GM21576 (cell line): ENCODE measurements around the gene CKB.
"Not testable (repeated sequence)": the region's sequence is repeated elsewhere in the genome, so short reads cannot be mapped to it uniquely, and the experiment has no call there.

Experiments used
- ATAC-seq: cut with Tn5 transposase; IDR thresholded peaks from one replicate; pipeline ENCODE4 v1.9.1; 2021; ENCODE audit warnings: mild to moderate bottlenecking, moderate library complexity; ENCODE audit not compliant: unreplicated experiment

CKB gene

DNA sequence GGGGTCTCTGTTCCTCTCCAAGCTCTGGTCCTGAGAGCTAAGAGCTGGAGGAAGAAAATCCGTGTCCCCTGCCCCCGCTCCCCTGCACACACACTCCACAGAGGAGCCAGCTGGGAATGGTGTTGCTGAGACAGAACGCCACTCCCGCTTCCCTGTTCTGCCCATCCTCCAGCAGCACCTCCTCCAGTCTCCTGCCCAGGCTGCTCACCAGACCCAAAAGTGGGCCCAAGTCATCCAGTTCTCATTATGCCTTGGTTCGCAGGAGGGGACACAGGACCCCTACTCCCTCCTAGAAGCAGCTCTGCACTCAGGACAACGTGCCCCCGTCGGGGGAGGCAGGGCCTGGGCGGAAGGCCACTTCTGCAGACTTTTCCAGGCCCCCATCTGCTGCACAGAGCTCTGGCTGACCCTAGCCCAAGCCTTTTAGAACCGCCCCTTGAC is 5.5 kb upstream of the CKB start:
- no peak for ATAC-seq

DNA sequence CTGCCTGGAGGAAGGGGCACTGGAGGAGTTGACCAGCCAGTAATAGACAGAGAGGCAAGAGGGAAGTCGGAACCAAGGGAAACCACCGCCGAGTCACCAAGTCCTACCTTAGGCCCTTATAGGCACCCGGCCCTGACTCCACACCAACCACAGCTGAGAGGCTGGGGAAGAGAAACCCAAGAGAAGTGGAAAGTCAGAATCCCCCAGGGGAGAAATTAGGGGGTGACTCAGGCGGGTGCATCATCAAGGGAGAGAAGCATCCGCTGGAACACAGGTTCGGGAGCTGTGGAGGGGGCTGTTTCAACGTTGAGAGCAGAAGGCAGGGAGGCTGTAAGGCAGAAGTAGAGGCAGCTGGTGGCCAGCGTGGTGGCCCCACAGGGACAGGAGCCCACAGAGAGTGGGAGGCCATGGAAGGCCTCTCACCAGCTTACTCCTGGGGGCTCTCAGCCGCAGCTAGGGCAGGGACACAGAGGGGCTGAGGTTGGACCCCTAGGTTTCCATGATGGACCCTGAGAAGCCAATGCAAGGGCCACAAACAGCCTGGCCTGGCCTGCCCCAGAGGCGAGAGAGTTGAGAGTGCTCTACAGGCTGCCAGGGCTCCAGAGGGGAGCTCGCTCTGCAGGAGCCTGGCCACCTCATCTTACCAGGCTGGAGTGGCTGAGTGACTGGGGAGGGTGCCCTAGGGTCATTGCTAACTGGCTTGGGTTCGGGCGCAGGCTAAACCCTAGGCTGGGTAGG is 4.9 kb upstream of the CKB start:
- peak; percentile 51 for ATAC-seq

DNA sequence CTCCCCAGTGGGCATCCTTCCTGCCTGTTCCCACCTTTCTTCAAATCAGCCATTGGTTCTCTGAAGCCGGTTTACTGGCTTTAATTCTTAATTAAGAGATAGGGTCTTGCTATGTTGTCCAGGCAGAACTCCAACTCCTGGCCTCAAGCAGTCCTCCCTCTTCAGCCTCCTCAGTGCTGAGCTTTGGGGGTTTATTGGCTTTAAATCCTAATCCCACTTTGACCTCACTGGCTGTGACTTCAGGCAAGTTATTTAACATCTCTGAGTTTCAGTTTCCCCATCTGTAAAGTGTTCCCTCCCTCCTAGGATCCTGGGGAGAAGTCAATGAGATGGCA is 4.3 kb upstream of the CKB start:
- no peak for ATAC-seq

DNA sequence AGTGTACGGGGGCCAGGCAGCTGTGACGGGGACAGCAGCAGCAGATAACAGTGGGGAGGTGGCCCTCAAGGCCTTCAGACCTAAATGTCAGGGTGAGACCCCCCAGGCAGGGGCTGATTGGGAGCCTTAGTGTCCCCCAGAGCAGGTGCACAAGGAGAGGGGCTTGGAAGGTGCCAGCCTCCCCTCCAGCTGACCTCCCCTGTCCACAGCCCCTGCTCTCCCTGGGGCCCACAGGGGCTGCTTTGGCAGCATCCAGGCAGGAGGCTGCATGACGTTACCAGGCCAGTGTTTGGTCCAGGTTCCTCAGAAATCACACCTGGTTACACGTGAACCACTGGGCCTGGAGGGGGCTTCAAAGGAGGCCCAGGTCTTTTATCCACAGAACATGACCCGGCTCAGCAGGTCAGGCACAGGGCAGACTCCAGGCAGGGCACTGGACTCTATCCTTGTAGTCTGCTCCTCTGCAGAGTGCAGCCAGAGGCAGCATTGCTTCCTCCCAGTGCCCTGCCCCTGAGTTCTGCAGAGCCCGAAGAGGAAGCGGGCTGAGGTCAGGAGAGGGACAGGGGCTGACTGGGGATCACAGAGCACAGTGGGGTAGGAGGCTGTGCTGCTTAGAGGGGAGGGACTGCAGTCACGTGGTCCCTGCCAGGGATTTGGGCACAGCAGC is 3.8 kb upstream of the CKB start:
- no peak for ATAC-seq

DNA sequence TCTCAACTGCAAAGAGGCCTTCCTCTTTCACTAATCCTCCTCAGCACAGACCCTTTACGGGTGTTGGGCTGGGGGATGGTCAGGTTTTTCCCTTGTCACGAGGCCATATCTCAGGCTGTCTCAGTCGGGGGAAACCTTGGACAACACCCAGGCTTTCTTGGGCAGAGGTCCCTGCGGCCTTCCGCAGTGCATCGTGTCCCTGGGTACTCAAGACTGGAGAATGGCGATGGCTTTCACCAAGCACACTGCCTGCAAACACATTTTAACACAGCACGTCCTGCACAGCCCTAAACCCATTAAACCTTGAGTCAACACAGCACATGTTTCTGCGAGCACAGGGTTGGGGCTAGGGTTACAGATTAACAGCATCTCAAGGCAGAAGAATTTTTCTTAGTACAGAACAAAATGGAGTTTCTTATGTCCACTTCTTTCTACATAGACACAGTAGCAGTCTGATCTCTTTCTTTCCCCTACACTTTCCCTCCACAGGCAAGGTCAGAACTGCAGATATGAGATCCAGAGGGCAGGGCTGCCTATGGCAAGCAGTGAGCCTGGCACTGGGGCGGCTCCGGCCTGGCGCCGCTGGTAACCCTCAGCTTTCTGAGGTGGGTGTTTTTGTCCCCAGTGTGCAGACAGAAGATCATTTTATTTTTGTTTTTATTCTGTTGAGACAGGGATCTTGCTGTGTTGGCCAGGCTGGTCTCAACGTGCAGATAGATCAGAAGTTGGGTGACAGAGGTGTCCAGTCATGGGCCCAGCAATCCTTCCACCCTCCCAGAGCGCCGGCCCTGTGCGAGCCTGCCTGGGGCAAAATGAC is 3.0 kb upstream of the CKB start:
- ATAC-seq = not testable (repeated sequence)

DNA sequence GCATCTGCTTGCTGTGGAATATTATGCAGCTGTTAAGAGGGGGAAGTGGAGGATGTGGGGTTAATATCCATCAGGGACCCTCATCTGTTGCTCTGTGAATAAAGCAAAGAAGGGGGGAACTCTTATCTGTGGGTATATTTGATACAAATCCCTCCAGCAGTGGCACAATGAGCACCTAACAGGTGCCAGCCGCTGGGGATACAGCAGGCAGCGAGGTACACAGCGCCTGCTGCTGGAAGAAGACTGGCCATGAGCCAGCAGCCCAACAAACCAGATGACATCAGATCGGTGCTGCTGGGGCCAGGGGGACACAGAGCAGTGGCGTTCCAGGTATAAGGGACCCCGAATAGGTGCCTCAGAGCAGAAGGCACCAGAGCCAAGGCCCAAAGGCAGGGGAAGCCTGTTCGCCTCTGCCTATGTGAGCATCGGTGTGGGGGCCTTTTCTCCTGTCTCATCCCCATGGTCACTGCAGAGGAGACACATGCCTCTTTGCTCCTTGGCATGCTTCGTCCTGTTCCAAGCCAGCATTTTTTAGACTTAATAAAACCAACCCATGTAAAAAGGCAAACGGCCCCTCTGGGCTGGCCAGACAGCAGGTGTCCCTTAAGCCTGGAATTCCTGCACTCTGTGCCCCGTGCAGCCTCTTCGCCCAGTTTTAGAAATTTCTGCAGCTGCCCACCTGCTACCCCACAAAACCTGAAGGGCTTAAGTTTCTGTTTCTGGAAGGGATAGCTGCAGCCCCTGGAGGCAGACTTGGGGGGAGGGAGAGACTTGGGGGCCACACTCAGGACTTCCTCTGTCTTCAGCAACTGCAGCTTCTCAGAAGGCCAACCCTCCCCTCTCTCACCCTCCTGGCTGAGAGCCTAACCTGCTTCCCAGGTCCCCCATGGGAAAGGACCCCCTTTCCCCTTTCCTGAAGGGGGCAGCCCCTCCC is 1.6 kb upstream of the CKB start:
- no peak for ATAC-seq

DNA sequence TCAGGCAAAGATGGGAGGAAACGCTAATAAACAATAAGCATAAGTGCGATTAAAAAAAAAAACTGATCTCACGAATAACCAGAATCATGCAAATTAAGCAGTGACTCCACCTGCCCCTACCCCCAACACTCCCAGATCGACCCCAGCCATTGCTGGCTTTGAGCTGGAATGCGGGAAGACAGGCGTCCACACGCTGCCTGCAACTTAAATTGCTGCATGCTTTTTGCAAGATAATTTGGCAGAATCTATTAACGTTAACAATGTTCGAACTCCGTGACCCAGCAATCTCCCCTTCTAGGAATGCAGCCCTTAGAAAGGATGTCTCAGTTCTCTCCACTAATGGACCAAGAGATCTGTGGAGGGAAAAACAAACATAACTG is 935 bp upstream of the CKB start:
- no peak for ATAC-seq

DNA sequence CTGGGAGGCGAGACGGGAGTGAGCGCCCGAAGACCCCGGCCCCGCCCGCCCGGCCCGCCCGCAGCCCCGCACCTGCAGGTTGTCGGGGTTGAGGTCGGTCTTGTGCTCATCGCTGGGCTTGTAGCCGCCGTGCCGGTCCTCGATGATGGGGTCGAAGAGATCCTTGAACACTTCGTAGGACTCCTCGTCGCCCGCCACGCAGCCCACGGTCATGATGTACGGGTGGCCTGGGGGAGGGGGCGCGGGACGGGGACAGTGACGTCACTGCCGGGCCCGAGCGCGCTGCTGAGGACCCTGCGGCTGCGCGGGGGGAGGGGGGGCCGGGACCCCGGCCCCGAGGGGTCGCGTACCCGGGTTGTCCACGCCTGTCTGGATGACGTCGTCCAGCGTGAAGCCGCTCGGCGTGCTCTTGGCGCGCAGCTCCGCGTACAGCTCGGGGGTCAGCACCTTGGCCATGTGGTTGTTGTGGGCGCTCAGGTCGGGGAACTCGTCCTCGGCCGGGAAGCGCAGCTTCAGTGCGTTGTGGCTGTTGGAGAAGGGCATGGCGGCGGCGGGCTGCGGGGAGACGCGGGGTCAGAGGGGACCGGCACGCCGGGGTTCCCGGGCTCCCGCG is 573 bp downstream of the CKB start:
- no peak for ATAC-seq

DNA sequence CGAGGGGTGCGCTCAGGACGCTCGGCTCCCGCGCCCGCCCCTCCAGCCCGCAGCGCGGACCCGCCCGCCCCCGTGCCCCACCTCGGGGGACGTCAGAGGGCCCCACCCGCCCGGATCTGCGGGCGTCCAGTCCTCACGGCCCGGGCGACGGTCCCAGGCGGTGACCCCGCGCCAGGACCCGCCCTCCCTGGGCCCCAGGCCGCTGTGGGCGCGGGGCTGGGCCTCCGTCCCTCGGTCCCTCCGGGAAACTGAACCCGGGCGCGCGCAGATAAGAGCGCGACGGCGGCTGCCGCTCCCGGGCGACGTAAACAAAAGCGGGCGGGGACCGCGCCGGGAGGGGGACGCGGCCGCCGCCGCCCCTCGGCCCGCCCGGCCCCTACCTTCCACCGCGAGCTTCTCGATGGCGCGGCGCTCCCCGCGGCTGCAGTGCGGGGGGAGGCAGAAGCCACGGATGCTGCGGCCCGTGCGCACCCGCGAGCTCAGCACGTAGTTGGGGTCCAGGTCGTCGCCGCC is 1.1 kb downstream of the CKB start:
- ATAC-seq = no peak

DNA sequence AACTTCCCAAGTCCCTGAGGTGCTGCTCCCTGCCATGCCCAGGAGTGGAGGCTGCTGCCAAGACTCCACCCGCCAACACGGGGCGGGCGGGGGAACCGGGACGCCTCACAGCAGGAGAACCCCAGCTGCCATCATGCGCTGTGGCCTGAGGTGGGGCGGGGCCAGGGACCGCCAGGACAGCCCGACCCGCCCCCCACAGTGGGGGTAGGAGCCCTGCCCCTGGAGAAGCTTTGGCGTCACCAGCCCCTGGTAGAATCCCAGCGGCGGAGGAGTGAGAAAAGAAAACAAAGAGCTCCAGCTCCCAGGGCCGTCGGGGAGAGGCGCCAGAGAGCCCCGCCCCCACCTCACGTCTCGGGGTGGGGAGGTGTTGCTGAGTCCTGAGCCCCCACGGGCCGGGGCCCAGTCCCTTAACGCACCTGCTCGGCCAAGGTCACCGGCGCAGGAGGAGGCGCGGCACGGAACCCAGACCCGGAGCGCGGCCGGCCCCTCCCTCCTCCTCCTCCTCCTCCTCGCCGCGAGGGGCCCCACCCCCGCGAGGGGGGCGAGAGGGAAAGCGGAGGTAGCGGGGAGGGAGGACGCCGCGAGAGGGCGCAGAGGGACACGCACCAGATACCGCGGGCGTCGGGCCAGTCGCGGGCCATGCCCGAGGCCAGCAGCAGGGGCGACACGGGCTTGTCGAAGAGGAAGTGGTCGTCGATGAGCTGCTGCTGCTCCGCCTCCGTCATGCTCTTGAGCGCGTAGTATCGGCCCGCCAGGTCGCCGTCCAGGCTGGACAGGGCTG is 1.8 kb downstream of the CKB start:
- ATAC-seq = peak; percentile 50

DNA sequence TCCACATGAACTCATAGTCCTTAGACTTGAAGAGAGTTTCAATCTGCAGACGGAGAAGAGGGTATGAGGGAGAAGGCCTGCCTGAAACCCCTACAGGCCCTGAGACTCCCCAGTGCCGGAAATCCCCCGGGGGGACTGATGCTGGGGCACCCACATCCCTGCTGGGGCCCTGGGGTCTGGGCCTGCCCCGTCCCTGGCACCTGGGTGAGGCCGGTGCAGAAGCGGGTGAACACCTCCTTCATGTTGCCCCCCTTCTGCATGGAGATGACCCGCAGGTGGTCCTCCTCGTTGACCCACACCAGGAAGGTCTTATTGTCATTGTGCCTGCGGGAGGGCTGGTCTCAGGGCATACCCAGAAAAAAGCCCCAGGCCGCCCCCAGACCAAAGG is 2.4 kb downstream of the CKB start:
- no peak for ATAC-seq

DNA sequence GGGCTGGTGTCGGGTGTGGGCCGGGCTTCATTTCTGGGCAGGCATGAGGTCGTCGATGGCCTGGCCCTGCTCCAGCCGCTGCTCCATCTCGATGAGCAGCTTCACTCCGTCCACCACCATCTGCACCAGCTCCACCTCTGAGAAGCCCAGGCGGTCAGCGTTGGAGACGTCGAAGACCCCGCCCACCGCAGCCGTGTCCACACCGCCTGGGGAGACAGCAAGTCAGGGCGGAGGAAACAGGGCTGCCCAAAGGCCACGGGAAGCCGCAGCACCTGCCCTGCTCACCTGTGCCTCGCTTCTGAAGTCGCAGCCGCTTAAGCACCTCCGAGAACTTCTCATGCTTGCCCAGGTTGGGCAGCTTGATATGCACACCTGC is 2.8 kb downstream of the CKB start:
- ATAC-seq = no peak

DNA sequence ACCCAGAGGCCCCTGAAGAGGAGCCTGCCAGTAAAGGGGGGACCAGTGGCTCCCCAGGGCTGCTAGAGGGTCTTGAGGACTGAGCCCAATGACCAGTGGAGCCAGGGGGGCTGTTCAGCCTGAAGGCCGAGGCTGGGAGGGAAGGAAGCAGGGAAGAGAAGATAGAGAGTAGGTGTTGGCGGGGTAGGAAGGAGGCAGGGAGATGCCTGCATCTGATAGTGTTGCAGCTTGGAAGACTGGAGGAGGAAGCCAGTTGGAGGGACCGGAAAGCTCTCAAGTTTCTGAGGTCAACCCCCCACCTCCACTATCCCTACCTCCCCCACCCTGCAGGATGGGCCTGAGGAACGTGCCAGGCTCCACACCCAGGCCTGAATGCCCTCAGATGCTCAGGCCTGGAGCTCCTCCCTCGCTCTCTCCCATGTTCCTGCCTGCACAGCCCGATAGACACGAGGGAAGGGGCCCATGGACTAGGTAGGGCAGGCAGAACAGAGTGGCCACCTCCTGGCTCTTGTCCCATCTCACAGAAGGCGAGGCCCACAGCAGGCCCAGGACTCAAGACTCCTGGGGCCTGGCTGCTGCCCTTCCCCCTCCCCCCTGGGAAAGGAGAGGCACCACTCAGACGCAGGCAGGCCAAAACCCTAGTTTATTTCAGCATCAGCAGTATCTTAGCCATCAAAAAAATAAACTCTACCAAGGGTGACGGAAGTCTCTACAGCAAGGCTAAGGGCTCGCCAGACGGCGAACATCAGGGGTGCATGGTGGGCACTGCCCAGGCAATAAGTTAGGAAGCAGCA is 3.4 kb downstream of the CKB start:
- ATAC-seq = no peak

DNA sequence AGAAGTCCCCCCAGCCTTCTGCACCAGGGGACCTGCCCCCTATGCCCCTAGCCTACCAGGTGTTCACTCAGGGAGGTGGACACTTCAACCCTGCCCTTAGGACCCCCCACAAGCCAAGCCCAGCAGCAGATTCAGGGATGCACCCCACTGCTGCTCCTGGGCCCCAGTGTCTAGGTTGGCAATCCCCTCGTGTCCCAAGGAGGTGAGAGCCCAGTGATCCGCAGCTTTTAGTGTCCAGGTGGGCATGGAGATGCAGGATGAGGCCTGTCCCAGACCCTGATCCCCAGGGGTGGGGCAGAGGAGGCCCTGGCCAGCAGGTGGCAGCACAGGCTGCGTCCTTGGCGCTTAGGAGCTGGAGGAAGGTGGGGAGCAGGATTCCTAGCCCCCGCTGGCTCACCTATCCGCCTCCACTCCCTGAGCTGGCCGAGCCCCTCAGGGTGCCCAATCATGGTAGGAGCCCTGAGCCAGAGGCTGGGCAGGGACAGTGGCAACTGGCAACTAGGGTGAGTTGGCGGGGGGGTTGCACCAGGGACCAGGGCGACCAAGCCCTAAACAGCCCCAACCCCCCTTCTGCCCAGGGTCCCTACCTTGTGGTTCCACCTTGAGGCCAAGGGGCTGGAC is 4.1 kb downstream of the CKB start:
- no peak for ATAC-seq

DNA sequence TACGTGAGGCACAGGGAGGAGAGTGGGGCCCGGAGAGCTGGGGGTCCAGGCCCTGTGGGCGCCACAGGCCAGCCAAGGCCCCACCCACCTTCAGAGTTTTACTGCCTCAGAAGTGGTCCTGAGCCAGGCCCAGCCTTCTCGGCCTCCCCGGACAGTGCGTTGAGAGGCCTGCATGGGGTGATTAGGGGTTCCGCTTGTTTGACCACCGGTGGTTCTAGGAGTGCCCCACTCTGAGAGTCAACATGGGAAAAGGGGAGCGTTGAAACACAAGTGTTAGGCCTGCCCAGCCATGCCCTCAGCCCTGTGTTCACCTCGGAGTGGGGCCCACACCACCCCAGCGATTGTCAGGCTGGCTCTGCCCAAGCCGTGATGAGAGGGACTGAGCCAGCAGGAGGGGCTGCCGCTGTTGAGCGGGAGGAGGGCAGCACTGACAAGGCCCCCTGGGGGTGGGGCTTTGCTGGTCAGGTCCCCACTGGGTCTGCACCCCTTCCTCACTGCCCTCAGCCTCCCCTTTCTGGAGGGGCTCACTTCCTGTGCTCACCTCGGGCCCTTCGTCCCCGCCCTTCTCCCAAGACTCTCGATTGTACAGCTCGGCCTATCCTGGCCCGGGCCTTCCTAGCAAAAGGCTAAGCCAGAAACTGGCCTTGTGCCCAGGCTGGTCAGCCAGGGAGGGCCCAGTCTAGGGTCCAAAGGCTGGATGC is 4.8 kb downstream of the CKB start:
- no peak for ATAC-seq

DNA sequence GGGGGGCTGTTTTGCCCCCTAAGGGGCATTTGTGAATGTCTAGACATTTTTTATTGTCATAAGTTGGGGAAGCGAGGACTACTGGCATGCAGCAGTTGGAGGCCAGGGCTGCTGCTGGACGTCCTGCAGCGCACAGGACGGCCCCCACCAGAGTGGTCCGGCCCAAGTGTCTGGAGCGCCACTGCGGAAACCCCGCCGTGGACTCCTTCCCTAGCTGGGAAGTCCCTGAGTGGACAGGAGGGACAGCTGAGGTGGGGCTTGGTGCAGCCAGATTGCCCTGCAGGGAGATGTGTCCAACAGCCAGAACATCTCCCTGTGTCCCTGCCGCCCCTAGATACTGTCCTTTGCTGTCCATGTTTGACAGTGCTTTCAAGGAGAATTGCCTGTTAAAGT is 5.5 kb downstream of the CKB start:
- ATAC-seq = no peak

DNA sequence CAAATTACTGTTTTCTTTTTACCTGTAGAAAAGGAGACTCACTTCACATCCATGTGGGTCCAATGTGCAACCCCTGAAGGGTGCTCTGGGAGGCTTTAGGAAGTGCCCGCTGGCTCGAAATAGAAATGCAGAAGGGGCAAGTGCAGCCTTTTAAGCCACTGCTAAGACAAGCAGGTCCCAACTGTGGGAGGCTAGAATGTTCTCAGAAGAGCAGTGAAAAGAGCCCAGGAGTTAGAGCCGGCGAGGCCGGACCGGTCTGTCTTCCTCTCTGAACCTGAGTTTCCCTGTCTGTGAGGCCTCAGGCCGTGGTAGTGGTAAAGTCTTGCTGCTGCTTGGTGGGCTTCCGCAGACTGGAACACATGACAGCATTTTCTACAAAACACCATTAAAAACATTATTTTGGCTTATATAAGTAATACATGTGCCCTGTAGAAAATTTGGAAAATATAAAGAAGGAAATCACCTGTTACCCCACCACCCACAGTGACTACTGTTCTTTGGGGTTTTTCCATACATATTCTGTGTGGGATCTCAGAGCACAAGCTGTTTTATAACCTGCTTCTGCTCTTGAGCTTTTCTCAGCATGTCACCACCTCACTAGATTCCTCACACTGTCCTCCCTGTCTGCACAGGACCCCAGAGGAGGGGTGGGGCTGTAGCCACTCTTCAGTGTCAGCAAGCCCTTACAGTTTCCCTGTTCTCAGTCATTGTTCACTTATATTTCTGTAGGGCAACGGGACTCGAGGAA is 6.0 kb downstream of the CKB start:
- no peak for ATAC-seq
